Stomach (tissue), 9 donors: ENCODE data around the gene CELA2B. TPM values are rescaled to one million over a fixed set of nuclear protein-coding genes. Genes with fewer than 3 reads are reported as not detected.

ENCODE experiments used
- DNase-seq, 2 donors: peaks; one replicate each; pipeline versions ENCODE4 v3.0.0 to v3.0.0-alpha.2; 2013 to 2019
- H3K27ac ChIP-seq, 5 donors: fragments of 200-600 bp in 4 of 5; sonication (generic) in 4 of 5; one replicate each; pipeline ENCODE4 v1.5.1; 2013 to 2019; ENCODE audit warnings: mild to moderate bottlenecking in 1 of 5, moderate library complexity in 1 of 5
- H3K27me3 ChIP-seq, 3 donors: fragments of 200-600 bp; sonication (generic); one replicate each; pipeline ENCODE4 v1.5.1; 2017 to 2019; ENCODE audit warnings: mixed run types in 1 of 3
- H3K36me3 ChIP-seq, 4 donors: fragments of 200-600 bp; sonication (generic); 1 replicate in 3 of 4; 2 replicates in 1 of 4; pipeline ENCODE4 v1.5.1; 2016 to 2019
- H3K4me1 ChIP-seq, 4 donors: fragments of 200-600 bp; sonication (generic); one replicate each; pipeline ENCODE4 v1.5.1; 2016 to 2019
- H3K4me3 ChIP-seq, 4 donors: fragments of 200-600 bp; sonication (generic) in 3 of 4; one replicate each; pipeline ENCODE4 v1.5.1; 2016 to 2019; ENCODE audit warnings: mild to moderate bottlenecking in 1 of 4
- H3K9me3 ChIP-seq, 4 donors: fragments of 200-600 bp; sonication (generic); one replicate each; pipeline ENCODE4 v1.5.1; 2016 to 2019
- EP300 ChIP-seq: sonication (generic); formaldehyde crosslinking; IDR thresholded peaks from one replicate; pipeline ENCODE4 v1.6.1; 2017; ENCODE audit warnings: antibody characterized with exemption
- POLR2A ChIP-seq, 4 donors: fragments of 450-650 bp; IDR thresholded peaks; one replicate each; pipeline ENCODE4 v1.6.1; 2016; ENCODE audit warnings: antibody characterized with exemption in 4 of 4, control low read depth in 2 of 4, mild to moderate bottlenecking in 1 of 4, moderate library complexity in 1 of 4
- POLR2AphosphoS5 ChIP-seq, 3 donors: sonication (generic); formaldehyde crosslinking; IDR thresholded peaks; one replicate each; pipeline ENCODE4 v1.6.1; 2016; ENCODE audit warnings: antibody characterized with exemption in 3 of 3
- WGBS, 5 donors: extraction: QIAGEN DNeasy Blood & Tissue Kit in 3 of 5; methylation state at CpG; one replicate each; pipeline versions ENCODE4 v1.1.5 to v1.1.7; 2013 to 2018; 5-methylcytosine and 5-hydroxymethylcytosine counted together
- intact Hi-C: fragments of 100-400 bp; cut with DNase I; formaldehyde crosslinking; loops from one replicate; pipeline ENCODE4 v1.15.1; 2023; ENCODE audit warnings: low total_unique reads
- polyA plus RNA-seq, 3 donors: library from polyadenylated mRNA; stranded (reverse); fragments of 200-250 nt; gene quantifications; one replicate each; pipeline ENCODE4 v1.2.3, GENCODE V29; 2013
- total RNA-seq, 5 donors: library from RNA; depleted of rRNA; stranded (reverse); fragments of >200 nt; gene quantifications; one replicate each; pipeline versions ENCODE4 v1.1.0 to v1.2.3, GENCODE V29; 2014 to 2016
- TF ChIP-seq, protein P1 (sequence below), 7 experiments: fragments of 450-650 bp in 4 of 7; fragments of 200-600 bp in 3 of 7; sonication (generic) in 3 of 7; IDR thresholded peaks; one replicate each; pipeline ENCODE4 v1.5.1; 2016 to 2019; ENCODE audit warnings: antibody characterized with exemption in 7 of 7, control low read depth in 2 of 7, mild to moderate bottlenecking in 1 of 7
- donor health status: healthy with polysubstance abuse.
- donor health status: Bipolar disorder and iron deficiency.
- donor health status: healthy.

The CELA2B gene
- total and polyA plus RNA-seq, 8 donors, result not detected

DNA sequence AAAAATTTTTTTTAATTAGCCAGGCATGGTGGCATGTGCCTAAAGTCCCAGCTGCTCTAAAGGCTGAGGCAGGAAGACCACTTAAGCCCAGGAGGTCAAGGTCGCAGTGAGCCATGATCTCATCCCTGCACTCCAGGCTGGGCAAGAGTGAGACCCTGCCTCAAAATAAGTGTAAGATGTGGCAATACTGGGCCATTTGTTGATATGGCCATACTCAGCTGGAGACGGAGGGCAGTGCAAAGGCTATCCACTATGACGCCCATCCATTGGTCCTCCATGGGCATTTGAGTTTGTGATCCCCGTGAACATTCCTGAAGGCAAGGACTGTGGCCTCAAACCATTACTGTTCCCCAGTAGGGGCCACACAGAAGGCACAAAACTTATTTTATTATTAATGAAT lies 46.6 kb downstream of the CELA2B start:
- Histone ChIP-seq H3K4me1 (peaks cover 25 to 40% (median 34%) of the 10 kb centered on the region in 4 donors), H3K9me3 (no peaks in the 10 kb centered on the region), H3K4me3 (no peak overlapping the region), H3K27ac (peak overlapping the region in 1 of 5 donors; percentile 99), H3K36me3 (peaks cover 0 to 9% (median 5%) of the 10 kb centered on the region in 4 donors), H3K27me3 (no peaks in the 10 kb centered on the region)
- peak; percentile 15 to 19 for DNase-seq
- intact Hi-C loops, result no loop called here
- TF ChIP-seq POLR2AphosphoS5 (IDR thresholded peaks at IDR 0.05) (no peak), EP300 (no peak), POLR2A (IDR thresholded peaks at IDR 0.05) (no peak)
- TF ChIP-seq, protein P1, sequence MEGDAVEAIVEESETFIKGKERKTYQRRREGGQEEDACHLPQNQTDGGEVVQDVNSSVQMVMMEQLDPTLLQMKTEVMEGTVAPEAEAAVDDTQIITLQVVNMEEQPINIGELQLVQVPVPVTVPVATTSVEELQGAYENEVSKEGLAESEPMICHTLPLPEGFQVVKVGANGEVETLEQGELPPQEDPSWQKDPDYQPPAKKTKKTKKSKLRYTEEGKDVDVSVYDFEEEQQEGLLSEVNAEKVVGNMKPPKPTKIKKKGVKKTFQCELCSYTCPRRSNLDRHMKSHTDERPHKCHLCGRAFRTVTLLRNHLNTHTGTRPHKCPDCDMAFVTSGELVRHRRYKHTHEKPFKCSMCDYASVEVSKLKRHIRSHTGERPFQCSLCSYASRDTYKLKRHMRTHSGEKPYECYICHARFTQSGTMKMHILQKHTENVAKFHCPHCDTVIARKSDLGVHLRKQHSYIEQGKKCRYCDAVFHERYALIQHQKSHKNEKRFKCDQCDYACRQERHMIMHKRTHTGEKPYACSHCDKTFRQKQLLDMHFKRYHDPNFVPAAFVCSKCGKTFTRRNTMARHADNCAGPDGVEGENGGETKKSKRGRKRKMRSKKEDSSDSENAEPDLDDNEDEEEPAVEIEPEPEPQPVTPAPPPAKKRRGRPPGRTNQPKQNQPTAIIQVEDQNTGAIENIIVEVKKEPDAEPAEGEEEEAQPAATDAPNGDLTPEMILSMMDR (IDR thresholded peaks at IDR 0.05), result no peak
- WGBS, 5 donors, result 94 to 100% (median 97%) methylated on average over 4 of the region's 4 CpGs

DNA sequence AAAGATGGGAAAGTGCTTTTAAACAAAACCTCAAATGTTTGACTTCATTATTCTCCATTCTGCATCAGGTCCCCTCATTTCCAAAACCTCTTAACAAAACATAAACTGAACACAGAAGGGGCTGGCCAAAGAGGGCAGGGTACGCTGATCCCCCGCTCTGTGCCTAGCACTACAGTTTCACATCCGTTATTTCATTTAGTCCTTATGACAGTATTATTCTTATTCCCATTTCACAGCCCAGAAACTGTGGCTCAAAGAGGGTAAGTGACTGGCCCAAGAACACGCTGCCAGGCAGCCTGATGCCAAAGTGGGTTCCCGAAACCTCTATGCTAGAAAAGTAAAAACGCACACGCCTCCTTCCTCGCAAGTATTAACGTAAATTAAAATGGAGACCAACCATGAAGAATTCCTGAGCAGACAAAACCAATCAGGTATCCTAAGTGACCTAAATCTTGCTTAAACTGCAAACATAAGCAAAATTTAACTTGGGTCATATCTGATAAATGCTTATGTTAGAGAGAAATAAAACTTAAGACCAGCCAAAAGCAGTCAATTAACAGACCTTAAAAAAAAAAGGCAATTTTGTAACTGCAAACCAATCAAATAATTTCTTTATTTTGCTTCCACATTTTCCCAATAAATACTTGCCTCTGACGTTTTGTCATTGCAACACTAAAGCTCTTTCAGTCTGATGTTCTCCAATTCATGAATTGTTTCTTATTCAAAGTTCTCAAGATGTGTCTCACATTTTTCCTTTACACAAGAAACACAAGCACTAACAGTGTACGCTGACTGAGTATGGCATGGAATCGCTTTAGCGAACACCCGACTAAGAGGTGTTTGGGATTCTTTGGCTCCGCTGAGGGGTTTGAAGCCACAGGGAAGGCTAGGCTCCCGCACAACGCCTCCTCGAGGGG lies 47.5 kb downstream of the CELA2B start:
- peak; percentile 18 to 29 for DNase-seq
- H3K27ac ChIP-seq, result peak overlapping the region; percentile 74 to 99 (median 97)
- intact Hi-C loops, result no loop called here
- H3K4me1 ChIP-seq, result peaks cover 30 to 48% (median 41%) of the 10 kb centered on the region in 4 donors
- H3K4me3 ChIP-seq, result peak overlapping the region; percentile 69 to 94 (median 80)
- TF ChIP-seq EP300 (no peak), POLR2AphosphoS5 (IDR thresholded peaks at IDR 0.05) (no peak), POLR2A (IDR thresholded peaks at IDR 0.05) (no peak)
- TF ChIP-seq, protein P1 (IDR thresholded peaks at IDR 0.05), result no peak
- H3K36me3 ChIP-seq, result peaks cover 0 to 1% (median 0%) of the 10 kb centered on the region in 4 donors
- H3K27me3 ChIP-seq, result no peaks in the 10 kb centered on the region
- no peaks in the 10 kb centered on the region for H3K9me3 ChIP-seq
- 32 to 42% (median 37%) methylated on average over 18 of the region's 18 CpGs for whole genome bisulfite sequencing, 5 donors

DNA sequence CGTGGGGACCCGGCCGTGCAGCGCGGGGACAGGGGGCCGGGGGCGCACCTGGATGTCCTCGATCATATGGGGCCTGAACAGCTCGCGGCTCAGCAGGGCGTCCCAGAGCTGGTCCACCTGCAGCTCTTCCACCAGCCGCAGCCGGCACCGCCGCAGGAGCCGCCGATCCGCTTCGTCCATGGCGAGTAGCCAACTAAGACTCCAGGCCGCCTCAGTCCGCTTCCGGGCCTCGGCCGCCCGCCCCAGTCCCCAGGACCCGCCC lies 48.0 kb downstream of the CELA2B start, which contains the start of gene CASP9:
Gene CASP9, minus strand, starts transcription at position 195 of the 262 bp plus-strand sequence. Its CDS starts 15 bp downstream, at position 180.
- peak within 1 kb of the TSS; percentile 69 to 94 (median 80) for H3K4me3 ChIP-seq
- H3K27me3 ChIP-seq, result no peaks in the 10 kb centered on the region
- no peaks in the 10 kb centered on the region for H3K9me3 ChIP-seq
- intact Hi-C loops, result no loop called here
- peaks cover 0 to under 1% (median 0%) of the 10 kb centered on the region in 4 donors for H3K36me3 ChIP-seq
- 0 to 1% (median 1%) methylated on average over 11 to 27 of the region's 27 CpGs for WGBS, 5 donors
- peak within 1 kb of the TSS; percentile 97 to 99 (median 98) for H3K27ac ChIP-seq
- no peak for DNase-seq
- TF ChIP-seq POLR2AphosphoS5 (IDR thresholded peaks at IDR 0.05) (peak; percentile 61 to 89 (median 79)), POLR2A (IDR thresholded peaks at IDR 0.05) (no peak), EP300 (no peak)
- H3K4me1 ChIP-seq, result peaks cover 30 to 53% (median 44%) of the 10 kb centered on the region in 4 donors

- peak; percentile 100 for DNase-seq
- Histone ChIP-seq H3K27me3 (no peaks in the 10 kb centered on the region), H3K27ac (peak overlapping the region; percentile 97 to 99 (median 98)), H3K4me1 (peaks cover 30 to 52% (median 45%) of the 10 kb centered on the region in 4 donors), H3K36me3 (peaks cover 0 to 5% (median 0%) of the 10 kb centered on the region in 4 donors), H3K4me3 (peak overlapping the region; percentile 69 to 94 (median 80)), H3K9me3 (no peaks in the 10 kb centered on the region)
- 0 to 3% (median 2%) methylated on average over 32 to 87 of the region's 88 CpGs for WGBS, 5 donors
- intact Hi-C loops, result no loop called here
- TF ChIP-seq EP300, result peak; percentile 17
- TF ChIP-seq, protein P1 (IDR thresholded peaks at IDR 0.05), result no peak
- no peak for TF ChIP-seq POLR2A (IDR thresholded peaks at IDR 0.05)
Measured at GRCh38 chr1:15524283-15525049, 48.6 kb downstream of the CELA2B start.
